HepG2 (cell line): Measurements from ENCODE around the gene MSL3B.

Experiments used
- HINFP ChIP-seq: sonication (generic); formaldehyde crosslinking; IDR thresholded peaks from 2 replicates; pipeline ENCODE4 v1.4.0; 2020; ENCODE audit warnings: low read depth, mild to moderate bottlenecking, missing genetic modification reagents
- HNRNPH1 ChIP-seq: fragments of 200-400 bp; formaldehyde crosslinking; optimal IDR thresholded peaks from 2 replicates; pipeline ENCODE3; 2017; ENCODE audit warnings: mild to moderate bottlenecking, low read depth, low read length
- KLF6 ChIP-seq: IDR thresholded peaks from 2 replicates; pipeline ENCODE4 v1.8.0; 2016; ENCODE audit warnings: missing biosample characterization, missing genetic modification reagents
- MAFK ChIP-seq, 2 experiments: IDR thresholded peaks in 1 of 2; conservative IDR thresholded peaks in 1 of 2; 2 replicates each; pipeline ENCODE4 v1.6.1; 2011; ENCODE audit warnings: improper control_type of control experiment in 2 of 2, low read length in 2 of 2
- NFE2L2 ChIP-seq: fragments of 150-350 bp; IDR thresholded peaks from 2 replicates; pipeline ENCODE4 v1.6.1; 2014; ENCODE audit warnings: low read length
- NKX3-1 ChIP-seq: sonication (generic); formaldehyde crosslinking; IDR thresholded peaks from 2 replicates; pipeline ENCODE4 v1.5.0; 2020; ENCODE audit warnings: missing genetic modification reagents
- PBX3 ChIP-seq: sonication (generic); formaldehyde crosslinking; IDR thresholded peaks from 2 replicates; pipeline ENCODE4 v1.8.1; 2023; ENCODE audit warnings: missing genetic modification reagents, inconsistent platforms, borderline replicate concordance
- RCOR2 ChIP-seq: IDR thresholded peaks from 2 replicates; pipeline ENCODE4 v1.6.1; 2016; ENCODE audit warnings: missing biosample characterization, missing genetic modification reagents
- SP4 ChIP-seq: sonication (generic); formaldehyde crosslinking; IDR thresholded peaks from 2 replicates; pipeline ENCODE4 v1.8.1; 2023; ENCODE audit warnings: mild to moderate bottlenecking, missing genetic modification reagents
- SRSF9 ChIP-seq: fragments of 200-400 bp; formaldehyde crosslinking; IDR thresholded peaks from 2 replicates; pipeline ENCODE4 v1.6.1; 2018; ENCODE audit warnings: borderline replicate concordance, mild to moderate bottlenecking, low read depth, low read length; ENCODE audit not compliant: insufficient read depth, poor library complexity, severe bottlenecking
- TAF1 ChIP-seq: sonication (generic); formaldehyde crosslinking; IDR thresholded peaks from 2 replicates; pipeline ENCODE4 v1.4.0; 2020; ENCODE audit warnings: missing genetic modification reagents
- ZBTB3 ChIP-seq: sonication (generic); formaldehyde crosslinking; IDR thresholded peaks from 2 replicates; pipeline ENCODE4 v1.4.0; 2020; ENCODE audit warnings: low read depth, mild to moderate bottlenecking, moderate library complexity, missing genetic modification reagents, borderline replicate concordance
- ZBTB8A ChIP-seq: sonication (generic); formaldehyde crosslinking; IDR thresholded peaks from 2 replicates; pipeline ENCODE4 v1.4.0; 2020; ENCODE audit warnings: mild to moderate bottlenecking, low read depth, missing genetic modification reagents, borderline replicate concordance
- ZNF343 ChIP-seq: sonication (generic); formaldehyde crosslinking; IDR thresholded peaks from 2 replicates; pipeline ENCODE4 v1.4.0; 2020; ENCODE audit warnings: mild to moderate bottlenecking, missing genetic modification reagents
- ZNF530 ChIP-seq: sonication (generic); formaldehyde crosslinking; IDR thresholded peaks from 2 replicates; pipeline ENCODE4 v1.5.0; 2020; ENCODE audit warnings: low read depth, mild to moderate bottlenecking, missing genetic modification reagents
- ZNF547 ChIP-seq: sonication (generic); formaldehyde crosslinking; IDR thresholded peaks from 2 replicates; pipeline ENCODE4 v1.5.1; 2020; ENCODE audit warnings: mild to moderate bottlenecking, missing genetic modification reagents
- TF ChIP-seq, protein P1 (sequence below): sonication (generic); formaldehyde crosslinking; IDR thresholded peaks from 2 replicates; pipeline ENCODE4 v1.4.0; 2020; ENCODE audit warnings: missing genetic modification reagents, mild to moderate bottlenecking, borderline replicate concordance
- TF ChIP-seq, protein P2 (sequence below): sonication (generic); formaldehyde crosslinking; IDR thresholded peaks from 2 replicates; pipeline ENCODE4 v1.4.0; 2020; ENCODE audit warnings: missing genetic modification reagents
- TF ChIP-seq, protein P3 (sequence below): sonication (generic); formaldehyde crosslinking; IDR thresholded peaks from 2 replicates; pipeline ENCODE4 v1.8.1; 2023; ENCODE audit warnings: mild to moderate bottlenecking, moderate library complexity, missing genetic modification reagents

The MSL3B gene

DNA sequence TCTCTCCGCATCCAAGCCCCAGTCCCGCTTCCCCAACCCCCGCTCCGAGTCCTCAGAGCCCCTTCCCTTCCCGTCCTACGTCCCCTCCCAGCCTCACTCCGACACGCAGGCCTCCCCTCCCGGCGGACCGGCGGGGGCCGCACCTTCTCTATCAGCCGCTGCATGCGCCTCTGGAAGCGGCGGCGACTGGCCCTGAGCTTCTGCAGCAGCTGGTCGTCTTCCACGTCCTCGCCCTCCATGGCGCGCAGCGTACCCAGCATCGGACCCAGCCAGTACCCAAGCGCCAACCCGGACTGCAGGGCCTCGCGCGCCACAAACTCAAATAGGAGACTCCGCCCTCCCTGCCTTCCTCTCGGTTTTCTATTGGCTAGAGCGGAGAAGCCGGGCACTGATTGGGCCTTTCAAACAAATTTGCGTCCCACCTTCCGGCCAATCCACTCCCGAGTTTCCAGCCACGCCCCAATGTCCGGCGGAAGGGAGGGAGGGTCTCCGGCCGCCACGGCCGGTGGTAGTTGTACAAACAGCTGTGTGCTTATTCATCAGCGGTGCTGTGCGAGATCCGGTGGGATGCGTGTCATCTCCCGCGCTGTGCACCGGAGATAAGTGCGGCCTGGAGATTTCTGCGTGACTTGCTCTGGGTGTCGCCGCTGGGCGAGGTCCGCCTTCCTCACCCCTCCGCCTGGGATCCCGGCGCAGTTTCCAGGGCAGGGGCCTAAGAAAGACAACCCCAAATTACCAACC is 13.8 kb downstream of the MSL3B start, which contains the start of gene HJURP (continued):
- TF ChIP-seq HINFP (peak; percentile 41; the same call in 1 of the 2 replicates), PBX3 (CRISPR knock-in tag) (no peak), HNRNPH1 (no peak), ZNF343 (CRISPR knock-in tag) (no peak), ZNF547 (CRISPR knock-in tag) (peak; percentile 93; the same call in 1 of the 2 replicates), MAFK (conservative IDR thresholded peaks at IDR 0.05 in 1 of 2, IDR thresholded peaks at IDR 0.05 in 1 of 2; ENCODE audit: low read length in 2 of 2) (no peak), ZNF530 (CRISPR knock-in tag) (no peak), SP4 (peak; percentile 99), ZBTB3 (CRISPR knock-in tag) (no peak), NFE2L2 (no peak), SRSF9 (no peak), KLF6 (CRISPR knock-in tag) (peak; percentile 51; the same call in 1 of the 2 replicates), NKX3-1 (peak; percentile 85), RCOR2 (CRISPR knock-in tag) (0 out of 2 replicates have a peak, but pooled peaks have one; percentile 12), TAF1 (CRISPR knock-in tag) (peak; percentile 86), ZBTB8A (no peak)
- TF ChIP-seq, protein P1, sequence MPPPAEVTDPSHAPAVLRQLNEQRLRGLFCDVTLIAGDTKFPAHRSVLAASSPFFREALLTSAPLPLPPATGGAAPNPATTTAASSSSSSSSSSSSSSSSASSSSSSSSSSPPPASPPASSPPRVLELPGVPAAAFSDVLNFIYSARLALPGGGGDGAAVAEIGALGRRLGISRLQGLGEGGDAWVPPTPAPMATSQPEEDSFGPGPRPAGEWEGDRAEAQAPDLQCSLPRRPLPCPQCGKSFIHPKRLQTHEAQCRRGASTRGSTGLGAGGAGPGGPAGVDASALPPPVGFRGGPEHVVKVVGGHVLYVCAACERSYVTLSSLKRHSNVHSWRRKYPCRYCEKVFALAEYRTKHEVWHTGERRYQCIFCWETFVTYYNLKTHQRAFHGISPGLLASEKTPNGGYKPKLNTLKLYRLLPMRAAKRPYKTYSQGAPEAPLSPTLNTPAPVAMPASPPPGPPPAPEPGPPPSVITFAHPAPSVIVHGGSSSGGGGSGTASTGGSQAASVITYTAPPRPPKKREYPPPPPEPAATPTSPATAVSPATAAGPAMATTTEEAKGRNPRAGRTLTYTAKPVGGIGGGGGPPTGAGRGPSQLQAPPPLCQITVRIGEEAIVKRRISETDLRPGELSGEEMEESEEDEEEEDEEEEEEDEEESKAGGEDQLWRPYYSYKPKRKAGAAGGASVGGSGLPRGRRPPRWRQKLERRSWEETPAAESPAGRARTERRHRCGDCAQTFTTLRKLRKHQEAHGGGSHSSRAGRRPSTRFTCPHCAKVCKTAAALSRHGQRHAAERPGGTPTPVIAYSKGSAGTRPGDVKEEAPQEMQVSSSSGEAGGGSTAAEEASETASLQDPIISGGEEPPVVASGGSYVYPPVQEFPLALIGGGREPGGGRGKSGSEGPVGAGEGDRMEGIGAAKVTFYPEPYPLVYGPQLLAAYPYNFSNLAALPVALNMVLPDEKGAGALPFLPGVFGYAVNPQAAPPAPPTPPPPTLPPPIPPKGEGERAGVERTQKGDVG (CRISPR knock-in tag) = no peak
- TF ChIP-seq, protein P2, sequence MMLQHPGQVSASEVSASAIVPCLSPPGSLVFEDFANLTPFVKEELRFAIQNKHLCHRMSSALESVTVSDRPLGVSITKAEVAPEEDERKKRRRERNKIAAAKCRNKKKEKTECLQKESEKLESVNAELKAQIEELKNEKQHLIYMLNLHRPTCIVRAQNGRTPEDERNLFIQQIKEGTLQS (CRISPR knock-in tag) = peak; percentile 55; the same call in 1 of the 2 replicates
- TF ChIP-seq, protein P3, sequence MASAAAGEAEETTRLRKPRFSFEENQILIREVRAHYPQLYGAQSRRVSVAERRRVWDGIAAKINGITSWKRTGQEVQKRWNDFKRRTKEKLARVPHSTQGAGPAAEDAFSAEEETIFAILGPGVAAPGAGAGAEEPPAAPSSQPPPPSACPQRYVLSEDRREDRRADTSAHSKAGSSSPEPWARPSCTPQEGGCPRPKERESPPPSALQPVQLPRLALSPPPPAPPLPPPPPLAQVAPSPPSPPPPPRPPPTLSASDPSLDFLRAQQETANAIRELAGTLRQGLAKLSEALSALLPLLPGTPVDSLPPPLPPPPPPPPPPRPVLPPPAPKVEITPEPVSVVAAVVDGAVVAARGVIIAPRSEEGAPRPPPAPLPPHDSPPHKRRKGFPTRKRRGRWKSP (CRISPR knock-in tag) = peak; percentile 93
